ENCODE results near the gene PDE6B.

GRCh38 chr4:587671-588350, 37.6 kb upstream of the PDE6B start:
- TF ChIP-seq CTCF (conservative IDR thresholded peaks at IDR 0.05) (no peak), ZFX (IDR thresholded peaks at IDR 0.05) (no peak)

All from C4-2B (cell line).